DOHH2 (cell line): Measurements from ENCODE around the gene FAM53A.

Experiments
- H3F3A ChIP-seq: fragments of 200-600 bp; sonication (generic), shearing (Covaris generic); 2 replicates; pipeline ENCODE4 v1.6.0; 2016; ENCODE audit warnings: antibody characterized with exemption, mild to moderate bottlenecking; ENCODE audit not compliant: control insufficient read depth, insufficient read depth
- H3K27ac ChIP-seq: fragments of 200-600 bp; sonication (generic); 2 replicates; pipeline ENCODE4 v1.5.1; 2014; ENCODE audit warnings: low read depth, mild to moderate bottlenecking, low read length, moderate library complexity
- H3K27me3 ChIP-seq: fragments of 200-600 bp; sonication (generic); 2 replicates; pipeline ENCODE4 v1.6.1; 2014; ENCODE audit warnings: mild to moderate bottlenecking, low read length, mixed read lengths; ENCODE audit not compliant: control insufficient read depth
- H3K36me3 ChIP-seq: fragments of 200-600 bp; sonication (generic); 2 replicates; pipeline ENCODE4 v1.6.1; 2014; ENCODE audit warnings: mild to moderate bottlenecking, low read length, moderate library complexity, mixed read lengths; ENCODE audit not compliant: control insufficient read depth
- H3K4me1 ChIP-seq: fragments of 200-600 bp; sonication (generic); 2 replicates; pipeline ENCODE4 v1.6.1; 2014; ENCODE audit warnings: mild to moderate bottlenecking, low read length, mixed read lengths; ENCODE audit not compliant: control insufficient read depth
- H3K4me2 ChIP-seq: fragments of 200-600 bp; sonication (generic); 2 replicates; pipeline ENCODE4 v1.6.0; 2014; ENCODE audit warnings: mild to moderate bottlenecking, low read length, moderate library complexity
- H3K4me3 ChIP-seq: fragments of 200-600 bp; sonication (generic); 2 replicates; pipeline ENCODE4 v1.5.1; 2014; ENCODE audit warnings: mild to moderate bottlenecking, low read length, mixed read lengths
- H3K79me2 ChIP-seq: fragments of 200-600 bp; sonication (generic); 2 replicates; pipeline ENCODE4 v1.6.1; 2014; ENCODE audit warnings: mild to moderate bottlenecking, low read length, mixed read lengths; ENCODE audit not compliant: control insufficient read depth
- H3K9me2 ChIP-seq: fragments of 200-600 bp; sonication (generic); replicated peaks from 2 replicates; pipeline ENCODE4 v1.6.1; 2014; ENCODE audit warnings: mild to moderate bottlenecking, low read length, mixed read lengths; ENCODE audit not compliant: control insufficient read depth
- H3K9me3 ChIP-seq: fragments of 200-600 bp; sonication (generic); 2 replicates; pipeline ENCODE4 v1.6.1; 2014; ENCODE audit warnings: antibody characterized with exemption, low read length, mixed read lengths; ENCODE audit not compliant: control insufficient read depth, insufficient read depth
- H4K20me1 ChIP-seq: fragments of 200-600 bp; sonication (generic); 2 replicates; pipeline ENCODE4 v1.6.0; 2014; ENCODE audit warnings: low read depth, mild to moderate bottlenecking, antibody characterized with exemption, low read length, moderate library complexity; ENCODE audit not compliant: control insufficient read depth, insufficient read depth
- CTCF ChIP-seq: fragments of 200-600 bp; sonication (generic); IDR thresholded peaks from one replicate; pipeline ENCODE4 v1.5.1; 2014; ENCODE audit warnings: antibody characterized with exemption, mild to moderate bottlenecking, low read depth, low read length; ENCODE audit not compliant: poor library complexity, severe bottlenecking
- EZH2phosphoT487 ChIP-seq: fragments of 200-600 bp; sonication (generic); IDR thresholded peaks from 2 replicates; pipeline ENCODE4 v1.6.1; 2017; ENCODE audit warnings: borderline replicate concordance, mild to moderate bottlenecking, antibody characterized with exemption, low read length, moderate library complexity, mixed read lengths

Gene FAM53A

GRCh38 chr4:1664141-1664540, 20.0 kb downstream of the FAM53A start:
- no peaks in the 10 kb centered on the region for H3K9me2 ChIP-seq
- no peak overlapping the region for H3K4me3 ChIP-seq
- no peaks in the 10 kb centered on the region for H4K20me1 ChIP-seq
- H3K79me2 ChIP-seq = no peaks in the 10 kb centered on the region
- H3K27me3 ChIP-seq = no peaks in the 10 kb centered on the region
- H3K36me3 ChIP-seq = no peaks in the 10 kb centered on the region
- no peak overlapping the region for H3K4me2 ChIP-seq
- TF ChIP-seq CTCF (no peak), EZH2phosphoT487 (no peak)
- no peak overlapping the region for H3K27ac ChIP-seq
- H3F3A ChIP-seq = peaks cover 8% of the 10 kb centered on the region; the same call in 1 of the 2 replicates
- H3K4me1 ChIP-seq = no peaks in the 10 kb centered on the region
- peaks cover 7% of the 10 kb centered on the region; the same call in 1 of the 2 replicates for H3K9me3 ChIP-seq

GRCh38 chr4:1663549-1663948, 20.6 kb downstream of the FAM53A start:
- no peaks in the 10 kb centered on the region for H4K20me1 ChIP-seq
- H3K9me3 ChIP-seq = peaks cover 7% of the 10 kb centered on the region; the same call in 1 of the 2 replicates
- H3F3A ChIP-seq = peaks cover 8% of the 10 kb centered on the region; the same call in 1 of the 2 replicates
- H3K9me2 ChIP-seq = no peaks in the 10 kb centered on the region
- H3K79me2 ChIP-seq = no peaks in the 10 kb centered on the region
- H3K27me3 ChIP-seq = no peaks in the 10 kb centered on the region
- no peaks in the 10 kb centered on the region for H3K4me1 ChIP-seq
- H3K27ac ChIP-seq = no peak overlapping the region
- no peaks in the 10 kb centered on the region for H3K36me3 ChIP-seq
- no peak overlapping the region for H3K4me3 ChIP-seq
- H3K4me2 ChIP-seq = no peak overlapping the region
- TF ChIP-seq EZH2phosphoT487 (no peak), CTCF (no peak)

GRCh38 chr4:1661695-1662094, 22.4 kb downstream of the FAM53A start:
- no peaks in the 10 kb centered on the region for H3K27me3 ChIP-seq
- H4K20me1 ChIP-seq = no peaks in the 10 kb centered on the region
- H3K4me2 ChIP-seq = no peak overlapping the region
- no peaks in the 10 kb centered on the region for H3K9me2 ChIP-seq
- H3K36me3 ChIP-seq = no peaks in the 10 kb centered on the region
- H3K9me3 ChIP-seq = peaks cover 7% of the 10 kb centered on the region; the same call in 1 of the 2 replicates
- H3K79me2 ChIP-seq = no peaks in the 10 kb centered on the region
- H3K27ac ChIP-seq = no peak overlapping the region
- TF ChIP-seq CTCF (no peak), EZH2phosphoT487 (no peak)
- H3K4me1 ChIP-seq = no peaks in the 10 kb centered on the region
- H3K4me3 ChIP-seq = no peak overlapping the region
- H3F3A ChIP-seq = peaks cover 8% of the 10 kb centered on the region; the same call in 1 of the 2 replicates
